Measurements from ENCODE around the gene CUEDC2. TPM values are rescaled to one million over a fixed set of nuclear protein-coding genes. Genes with fewer than 3 reads are reported as not detected.

CUEDC2 gene
- total RNA-seq, result 43.7 and 46.0 TPM in 2 replicates

- Mint-ChIP-seq H3K9me3 (no peaks in the 10 kb centered on the region), H3K4me1 (peaks cover 45% of the 10 kb centered on the region), H3K36me3 (ENCODE audit: low read depth) (peaks cover 8% of the 10 kb centered on the region), H3K4me3 (peak within 1 kb of the TSS; percentile 93), H3K27ac (peak within 1 kb of the TSS; percentile 75), H3K27me3 (no peaks in the 10 kb centered on the region)
- CTCF ChIA-PET, result interaction anchor here (0.7 to 2.8 kb wide), 2 partner anchors 10 to 18 kb away, joined by 3 to 14 read pairs; partner anchors contain the start of gene FBXL15
- no peak for TF ChIP-seq CTCF (IDR thresholded peaks at IDR 0.05)
- intact Hi-C loops (cut with micrococcal nuclease), result loop anchor here (1.0 to 5.0 kb wide), 7 partner anchors 11 to 280 kb away; partner anchors contain the start of genes GBF1 and NOLC1
- DNase-seq (peak; percentile 96), ATAC-seq (ENCODE audit: low read depth) (peak; percentile 98)
- POLR2A ChIA-PET, result interaction anchor here (0.6 to 4.3 kb wide), 22 partner anchors 8 to 1053 kb away, joined by 3 to 78 read pairs (median 6); partner anchors contain the start of genes ACTR1A, C10orf95, FBXL15 and NFKB2
These were observed at the start of gene CUEDC2 for GRCh38 chr10:102432162-102432950. TSS of gene CUEDC2 (minus strand) at chr10:102432574. CDS start at chr10:102425188, 7,386 bp downstream.

GRCh38 chr10:102480396-102480795 is 48.0 kb upstream of the CUEDC2 start:
- TF ChIP-seq CTCF (IDR thresholded peaks at IDR 0.05), result no peak
- DNase-seq, result no peak
- peaks cover 7% of the 10 kb centered on the region for H3K4me1 Mint-ChIP-seq
- intact Hi-C loops (cut with micrococcal nuclease), result no loop called here
- no peaks in the 10 kb centered on the region for H3K9me3 Mint-ChIP-seq
- ChIA-PET CTCF (interaction anchor here (1.8 to 3.6 kb wide), 6 partner anchors 10 to 250 kb away, joined by 6 to 33 read pairs (median 22); partner anchors contain the start of genes FBXL15 and NFKB2), POLR2A (interaction anchor here (0.6 to 1.7 kb wide), 4 partner anchors 30 to 311 kb away, joined by 3 to 9 read pairs (median 5); no protein-coding TSS in a partner anchor)
- peaks cover 65% of the 10 kb centered on the region for H3K36me3 Mint-ChIP-seq (ENCODE audit: low read depth)
- no peak overlapping the region for H3K27ac Mint-ChIP-seq
- no peak for ATAC-seq (ENCODE audit: low read depth)
- no peak overlapping the region for H3K4me3 Mint-ChIP-seq
- no peaks in the 10 kb centered on the region for H3K27me3 Mint-ChIP-seq

GRCh38 chr10:102479651-102480050 is 47.3 kb upstream of the CUEDC2 start:
- CTCF ChIA-PET, result interaction anchor here (1.0 to 3.6 kb wide), 15 partner anchors 9 to 344 kb away, joined by 3 to 33 read pairs (median 6); partner anchors contain the start of genes FBXL15 and NFKB2
- DNase-seq, result no peak
- peaks cover 58% of the 10 kb centered on the region for H3K36me3 Mint-ChIP-seq (ENCODE audit: low read depth)

GRCh38 chr10:102476466-102477141 is 44.2 kb upstream of the CUEDC2 start:
- H3K27ac Mint-ChIP-seq, result no peak overlapping the region
- no peak for TF ChIP-seq CTCF (IDR thresholded peaks at IDR 0.05)
- DNase-seq (no peak), ATAC-seq (ENCODE audit: low read depth) (no peak)
- no peak overlapping the region for H3K4me3 Mint-ChIP-seq
- POLR2A ChIA-PET, result interaction anchor here (0.8 kb wide), 1 partner anchor 72 kb away, joined by 3 read pairs; no protein-coding TSS in a partner anchor
- H3K27me3 Mint-ChIP-seq, result no peaks in the 10 kb centered on the region
- peaks cover 7% of the 10 kb centered on the region for H3K4me1 Mint-ChIP-seq
- H3K36me3 Mint-ChIP-seq (ENCODE audit: low read depth), result peaks cover 28% of the 10 kb centered on the region
- intact Hi-C loops (cut with micrococcal nuclease), result no loop called here
- CTCF ChIA-PET, result no interaction called here
- H3K9me3 Mint-ChIP-seq, result no peaks in the 10 kb centered on the region

More at GRCh38 chr10:102479651-102480050, 47.3 kb upstream of the CUEDC2 start:
- Mint-ChIP-seq H3K4me1 (peaks cover 7% of the 10 kb centered on the region), H3K9me3 (no peaks in the 10 kb centered on the region), H3K27me3 (no peaks in the 10 kb centered on the region), H3K4me3 (no peak overlapping the region), H3K27ac (peak overlapping the region; percentile 65)
- intact Hi-C loops (cut with micrococcal nuclease), result loop anchor here (1.0 to 2.0 kb wide), 10 partner anchors 19 to 310 kb away; partner anchors contain the start of gene CUEDC2
- no peak for ATAC-seq (ENCODE audit: low read depth)
- POLR2A ChIA-PET, result interaction anchor here (0.5 to 1.7 kb wide), 10 partner anchors 29 to 187 kb away, joined by 3 to 11 read pairs (median 6); partner anchors contain the start of gene NFKB2
- no peak for TF ChIP-seq CTCF (IDR thresholded peaks at IDR 0.05)
